ENCODE data around the gene CNKSR3. TPM values are rescaled to one million over a fixed set of nuclear protein-coding genes. Genes with fewer than 3 reads are reported as not detected.

Gene CNKSR3
- total RNA-seq, 1 donor: 0.31 TPM

DNA sequence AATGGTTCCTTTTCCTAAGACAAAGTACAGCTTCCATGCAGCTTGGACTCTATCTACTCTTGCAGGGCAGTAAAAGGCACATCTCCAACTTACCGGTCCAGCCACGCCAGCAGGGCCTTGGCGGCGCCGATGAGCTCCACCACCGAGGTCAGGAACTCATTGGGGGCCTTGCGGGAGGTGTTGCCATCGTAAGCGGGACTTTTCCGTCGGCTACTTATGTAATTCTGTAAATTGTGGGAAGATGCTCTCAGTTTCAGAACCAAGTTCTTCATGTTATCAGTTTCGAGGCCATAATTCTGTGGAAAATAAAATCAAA lies 68.5 kb downstream of the CNKSR3 start:
- no peak overlapping the region for H3K4me3 ChIP-seq (ENCODE audit: low read length)

GRCh38 chr6:154440422-154441043 lies 70.0 kb downstream of the CNKSR3 start:
- H3K9me3 ChIP-seq (ENCODE audit: low read depth, low read length): no peaks in the 10 kb centered on the region
- no peaks in the 10 kb centered on the region for H3K4me1 ChIP-seq (ENCODE audit: insufficient read depth, low read length)
- no peaks in the 10 kb centered on the region for H3K27me3 ChIP-seq (ENCODE audit: insufficient read depth, low read length)
- H3K4me3 ChIP-seq (ENCODE audit: low read length): no peak overlapping the region

More for the DNA sequence above, 68.5 kb downstream of the CNKSR3 start:
- Histone ChIP-seq H3K9me3 (ENCODE audit: low read depth, low read length) (no peaks in the 10 kb centered on the region), H3K4me1 (ENCODE audit: insufficient read depth, low read length) (no peaks in the 10 kb centered on the region), H3K27me3 (ENCODE audit: insufficient read depth, low read length) (no peaks in the 10 kb centered on the region)

- no peak overlapping the region for H3K4me3 ChIP-seq (ENCODE audit: low read length)
- no peaks in the 10 kb centered on the region for H3K27me3 ChIP-seq (ENCODE audit: insufficient read depth, low read length)
- no peaks in the 10 kb centered on the region for H3K4me1 ChIP-seq (ENCODE audit: insufficient read depth, low read length)
- H3K9me3 ChIP-seq (ENCODE audit: low read depth, low read length): no peaks in the 10 kb centered on the region
Measured at GRCh38 chr6:154440022-154440421, 70.5 kb downstream of the CNKSR3 start.

- H3K9me3 ChIP-seq (ENCODE audit: low read depth, low read length): no peaks in the 10 kb centered on the region
- no peak overlapping the region for H3K4me3 ChIP-seq (ENCODE audit: low read length)
- no peaks in the 10 kb centered on the region for H3K4me1 ChIP-seq (ENCODE audit: insufficient read depth, low read length)
- H3K27me3 ChIP-seq (ENCODE audit: insufficient read depth, low read length): no peaks in the 10 kb centered on the region
Measured at GRCh38 chr6:154438882-154439415, 71.5 kb downstream of the CNKSR3 start.

DNA sequence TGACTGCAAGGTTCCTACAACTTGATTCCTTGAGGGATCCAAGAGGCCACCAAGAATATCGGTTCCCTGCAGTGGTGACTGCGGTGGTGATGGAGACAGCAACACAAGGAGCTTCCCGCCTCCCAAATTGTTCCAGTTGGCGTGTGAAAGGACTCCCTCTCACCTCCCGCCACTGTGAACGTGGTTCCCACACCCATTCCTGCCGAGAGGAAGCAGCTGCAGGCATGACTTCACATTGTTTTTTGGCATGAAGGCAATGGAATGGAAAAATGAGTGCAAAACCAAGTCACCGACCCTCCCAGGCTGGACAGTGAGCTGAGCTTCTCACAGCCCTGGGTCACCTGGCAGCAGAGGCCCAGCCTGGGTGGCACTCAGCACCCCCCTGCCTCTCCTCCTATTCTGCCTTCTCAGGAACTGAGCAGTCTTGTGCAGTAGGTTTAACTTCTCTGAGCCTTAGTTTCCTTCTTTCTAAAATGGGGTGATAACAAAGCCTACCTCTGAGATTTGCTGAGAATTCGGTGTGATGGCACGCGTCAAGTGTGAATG lies 75.0 kb downstream of the CNKSR3 start:
- H3K4me3 ChIP-seq (ENCODE audit: low read length): no peak overlapping the region
- H3K9me3 ChIP-seq (ENCODE audit: low read depth, low read length): no peaks in the 10 kb centered on the region
- no peaks in the 10 kb centered on the region for H3K4me1 ChIP-seq (ENCODE audit: insufficient read depth, low read length)
- H3K27me3 ChIP-seq (ENCODE audit: insufficient read depth, low read length): no peaks in the 10 kb centered on the region

GRCh38 chr6:154434662-154435061 lies 75.8 kb downstream of the CNKSR3 start:
- no peak overlapping the region for H3K4me3 ChIP-seq (ENCODE audit: low read length)
- H3K4me1 ChIP-seq (ENCODE audit: insufficient read depth, low read length): no peaks in the 10 kb centered on the region
- no peaks in the 10 kb centered on the region for H3K27me3 ChIP-seq (ENCODE audit: insufficient read depth, low read length)
- H3K9me3 ChIP-seq (ENCODE audit: low read depth, low read length): no peaks in the 10 kb centered on the region

DNA sequence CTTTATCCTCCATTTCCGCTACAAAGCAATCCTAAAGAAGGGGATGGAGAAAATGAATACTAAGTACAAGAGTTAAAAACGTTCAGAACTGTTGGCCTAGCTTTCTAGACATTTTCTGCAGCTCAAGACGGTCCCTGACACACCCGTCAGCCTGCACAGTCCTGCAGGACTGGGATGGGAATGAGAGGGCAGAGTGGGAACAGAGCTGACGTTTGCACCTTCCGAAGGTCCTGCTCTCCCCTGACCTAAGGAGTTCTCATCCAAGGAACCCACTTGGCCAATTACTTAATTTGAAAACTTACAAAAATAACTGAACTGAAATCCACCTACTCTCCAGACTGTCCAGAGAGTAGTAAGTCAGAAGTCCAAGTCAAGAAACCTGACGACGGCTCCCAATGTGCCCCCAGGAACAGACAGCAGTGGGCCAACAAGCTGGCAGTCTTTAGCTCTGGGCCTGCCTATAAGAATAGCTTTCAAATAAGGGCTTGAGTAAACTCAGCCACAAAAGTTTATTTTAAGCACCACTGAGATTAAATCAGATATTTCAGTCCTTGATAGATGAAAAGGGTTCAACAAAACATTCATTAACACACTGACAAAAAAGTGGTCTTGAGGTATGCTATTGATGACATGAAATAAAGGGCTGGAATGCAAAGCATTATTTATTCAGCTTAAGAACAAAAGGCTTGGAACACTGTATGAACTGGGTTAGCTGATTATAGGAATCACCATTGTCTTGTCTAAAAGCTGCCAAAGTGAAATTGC lies 76.8 kb downstream of the CNKSR3 start:
- no peaks in the 10 kb centered on the region for H3K4me1 ChIP-seq (ENCODE audit: insufficient read depth, low read length)
- H3K27me3 ChIP-seq (ENCODE audit: insufficient read depth, low read length): no peaks in the 10 kb centered on the region
- no peaks in the 10 kb centered on the region for H3K9me3 ChIP-seq (ENCODE audit: low read depth, low read length)
- no peak overlapping the region for H3K4me3 ChIP-seq (ENCODE audit: low read length)

GRCh38 chr6:154432533-154433476 lies 77.7 kb downstream of the CNKSR3 start:
- no peaks in the 10 kb centered on the region for H3K4me1 ChIP-seq (ENCODE audit: insufficient read depth, low read length)
- no peaks in the 10 kb centered on the region for H3K27me3 ChIP-seq (ENCODE audit: insufficient read depth, low read length)

DNA sequence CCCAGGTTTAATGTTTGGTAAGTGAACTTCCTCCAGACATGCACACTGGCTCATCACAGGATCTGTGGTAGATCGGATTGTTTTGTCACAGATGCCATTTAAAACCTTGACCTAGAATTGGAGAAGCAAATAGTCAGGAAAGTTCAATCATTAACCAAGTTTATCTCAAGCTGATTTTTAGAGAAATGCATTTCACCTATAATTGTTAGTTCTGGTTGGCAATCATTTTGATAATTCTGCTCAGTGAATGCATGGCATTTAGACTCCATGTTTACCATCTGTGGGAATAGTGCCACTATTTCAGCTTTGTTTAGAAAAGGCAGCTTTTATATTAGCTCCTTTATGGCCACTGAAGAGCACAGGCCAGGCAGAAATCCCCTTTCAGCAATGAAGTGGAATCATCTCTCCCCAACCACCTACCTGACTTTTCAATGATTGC lies 80.0 kb downstream of the CNKSR3 start:
- no peaks in the 10 kb centered on the region for H3K27me3 ChIP-seq (ENCODE audit: insufficient read depth, low read length)
- H3K4me1 ChIP-seq (ENCODE audit: insufficient read depth, low read length): no peaks in the 10 kb centered on the region
- H3K4me3 ChIP-seq (ENCODE audit: low read length): no peak overlapping the region
- no peaks in the 10 kb centered on the region for H3K9me3 ChIP-seq (ENCODE audit: low read depth, low read length)

More at GRCh38 chr6:154432533-154433476, 77.7 kb downstream of the CNKSR3 start:
- no peaks in the 10 kb centered on the region for H3K9me3 ChIP-seq (ENCODE audit: low read depth, low read length)
- H3K4me3 ChIP-seq (ENCODE audit: low read length): no peak overlapping the region

DNA sequence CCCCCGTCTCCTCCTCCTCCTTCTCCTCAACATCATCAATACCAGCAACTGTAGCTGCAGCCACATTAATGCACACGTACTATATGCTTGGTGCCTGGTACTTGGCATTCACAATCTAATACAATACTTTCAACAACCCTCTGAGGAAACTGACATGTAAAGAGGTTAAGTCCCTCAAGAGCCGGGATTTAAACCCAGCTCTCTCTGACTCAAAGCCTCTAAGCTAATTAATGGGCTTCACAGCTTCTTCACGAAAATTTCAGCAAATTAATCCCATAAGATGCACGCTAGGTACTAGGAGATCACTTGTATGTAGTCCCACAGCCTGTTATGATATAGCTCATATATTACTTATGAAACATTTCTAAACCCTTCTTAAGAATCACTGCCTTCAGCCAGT lies 80.8 kb downstream of the CNKSR3 start:
- Histone ChIP-seq H3K9me3 (ENCODE audit: low read depth, low read length) (no peaks in the 10 kb centered on the region), H3K4me1 (ENCODE audit: insufficient read depth, low read length) (no peaks in the 10 kb centered on the region), H3K4me3 (ENCODE audit: low read length) (no peak overlapping the region), H3K27me3 (ENCODE audit: insufficient read depth, low read length) (no peaks in the 10 kb centered on the region)

DNA sequence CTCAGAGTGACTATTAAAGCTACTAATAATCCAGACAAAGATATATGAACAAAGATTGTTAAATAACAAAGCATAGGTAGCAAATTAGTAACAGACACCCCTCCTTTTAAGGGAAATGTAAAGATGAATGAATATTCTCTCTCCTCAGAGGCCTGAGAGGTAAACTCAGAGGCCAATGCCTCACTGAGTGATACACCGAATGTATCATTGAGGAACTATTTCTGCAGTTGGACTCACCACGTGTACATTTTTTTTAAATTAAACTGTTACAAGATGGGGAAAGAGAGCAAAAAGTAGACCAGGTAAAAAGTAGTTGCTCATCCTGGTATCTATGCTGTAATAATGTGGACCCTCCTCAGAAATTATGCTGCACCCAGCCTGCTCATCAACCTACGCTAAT lies 81.6 kb downstream of the CNKSR3 start:
- no peak overlapping the region for H3K4me3 ChIP-seq (ENCODE audit: low read length)
- no peaks in the 10 kb centered on the region for H3K27me3 ChIP-seq (ENCODE audit: insufficient read depth, low read length)
- no peaks in the 10 kb centered on the region for H3K9me3 ChIP-seq (ENCODE audit: low read depth, low read length)
- no peaks in the 10 kb centered on the region for H3K4me1 ChIP-seq (ENCODE audit: insufficient read depth, low read length)

DNA sequence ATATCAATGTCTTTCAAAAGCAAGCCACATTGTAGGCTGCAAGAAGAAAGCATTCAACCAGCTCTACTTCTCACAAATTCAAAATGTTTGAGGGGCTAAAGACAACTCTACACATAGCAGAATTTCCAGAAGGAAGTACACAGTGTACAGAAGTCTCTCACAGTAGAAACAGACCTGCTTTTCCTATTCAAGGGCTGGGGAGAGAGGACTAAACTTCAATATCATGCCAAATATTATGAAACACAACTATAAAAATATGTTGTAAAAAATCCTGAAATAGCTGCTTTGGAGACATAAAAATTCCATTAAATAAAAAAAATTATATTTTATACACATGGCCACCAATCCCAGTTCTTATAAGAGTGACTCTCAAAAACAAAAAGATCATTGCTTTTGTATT lies 83.0 kb downstream of the CNKSR3 start:
- Histone ChIP-seq H3K27me3 (ENCODE audit: insufficient read depth, low read length) (no peaks in the 10 kb centered on the region), H3K4me3 (ENCODE audit: low read length) (no peak overlapping the region), H3K9me3 (ENCODE audit: low read depth, low read length) (no peaks in the 10 kb centered on the region), H3K4me1 (ENCODE audit: insufficient read depth, low read length) (no peaks in the 10 kb centered on the region)

GRCh38 chr6:154426997-154427396 lies 83.5 kb downstream of the CNKSR3 start:
- Histone ChIP-seq H3K9me3 (ENCODE audit: low read depth, low read length) (no peaks in the 10 kb centered on the region), H3K4me3 (ENCODE audit: low read length) (no peak overlapping the region), H3K27me3 (ENCODE audit: insufficient read depth, low read length) (no peaks in the 10 kb centered on the region), H3K4me1 (ENCODE audit: insufficient read depth, low read length) (no peaks in the 10 kb centered on the region)

DNA sequence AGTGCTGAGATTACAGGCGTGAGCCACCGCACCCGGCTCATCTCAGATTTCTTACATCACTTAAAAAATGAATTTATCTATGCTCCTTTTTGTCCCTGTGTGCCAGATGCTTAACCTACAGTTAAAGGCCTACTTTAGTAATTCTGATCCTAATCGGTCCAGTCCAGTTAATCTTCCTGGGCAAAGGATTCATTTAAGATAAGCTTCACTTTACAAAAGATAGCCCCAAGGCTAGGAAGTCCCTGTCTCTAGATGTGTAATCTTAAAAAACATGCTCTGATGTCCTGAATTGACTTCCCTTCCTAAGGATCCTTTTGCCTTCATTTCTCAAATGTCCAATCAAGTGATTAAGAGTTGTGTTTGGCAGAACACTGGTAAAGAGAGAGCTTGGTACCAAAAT lies 85.5 kb downstream of the CNKSR3 start:
- Histone ChIP-seq H3K4me3 (ENCODE audit: low read length) (no peak overlapping the region), H3K4me1 (ENCODE audit: insufficient read depth, low read length) (no peaks in the 10 kb centered on the region), H3K27me3 (ENCODE audit: insufficient read depth, low read length) (no peaks in the 10 kb centered on the region), H3K9me3 (ENCODE audit: low read depth, low read length) (no peaks in the 10 kb centered on the region)
